MM.1S (cell line): ENCODE measurements around the gene DIP2C.

Source experiments
- EZH2 ChIP-seq: fragments of 300-600 bp; sonication (generic); optimal IDR thresholded peaks from 2 replicates; pipeline ENCODE3; 2017; ENCODE audit warnings: low read depth, mild to moderate bottlenecking, antibody characterized with exemption, low read length, mixed read lengths
- EZH2phosphoT487 ChIP-seq: fragments of 300-600 bp; sonication (generic); IDR thresholded peaks from 2 replicates; pipeline ENCODE4 v1.6.1; 2018; ENCODE audit warnings: antibody characterized with exemption, low read length
- TF ChIP-seq, protein P1 (sequence below): fragments of 300-600 bp; sonication (generic); IDR thresholded peaks from 2 replicates; pipeline ENCODE4 v1.5.1; 2016; ENCODE audit warnings: antibody characterized with exemption, low read length, mixed read lengths

GRCh38 chr10:717458-717857 lies 28.0 kb upstream of the DIP2C start:
- no peak for TF ChIP-seq EZH2
- TF ChIP-seq, protein P1, sequence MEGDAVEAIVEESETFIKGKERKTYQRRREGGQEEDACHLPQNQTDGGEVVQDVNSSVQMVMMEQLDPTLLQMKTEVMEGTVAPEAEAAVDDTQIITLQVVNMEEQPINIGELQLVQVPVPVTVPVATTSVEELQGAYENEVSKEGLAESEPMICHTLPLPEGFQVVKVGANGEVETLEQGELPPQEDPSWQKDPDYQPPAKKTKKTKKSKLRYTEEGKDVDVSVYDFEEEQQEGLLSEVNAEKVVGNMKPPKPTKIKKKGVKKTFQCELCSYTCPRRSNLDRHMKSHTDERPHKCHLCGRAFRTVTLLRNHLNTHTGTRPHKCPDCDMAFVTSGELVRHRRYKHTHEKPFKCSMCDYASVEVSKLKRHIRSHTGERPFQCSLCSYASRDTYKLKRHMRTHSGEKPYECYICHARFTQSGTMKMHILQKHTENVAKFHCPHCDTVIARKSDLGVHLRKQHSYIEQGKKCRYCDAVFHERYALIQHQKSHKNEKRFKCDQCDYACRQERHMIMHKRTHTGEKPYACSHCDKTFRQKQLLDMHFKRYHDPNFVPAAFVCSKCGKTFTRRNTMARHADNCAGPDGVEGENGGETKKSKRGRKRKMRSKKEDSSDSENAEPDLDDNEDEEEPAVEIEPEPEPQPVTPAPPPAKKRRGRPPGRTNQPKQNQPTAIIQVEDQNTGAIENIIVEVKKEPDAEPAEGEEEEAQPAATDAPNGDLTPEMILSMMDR = no peak
- no peak for TF ChIP-seq EZH2phosphoT487
